GM21619 (cell line): Measurements from ENCODE around the gene AARS1.
"Not testable (repeated sequence)": the region's sequence is repeated elsewhere in the genome, so short reads cannot be mapped to it uniquely, and the experiment has no call there.

Source experiments
- ATAC-seq: cut with Tn5 transposase; IDR thresholded peaks from one replicate; pipeline ENCODE4 v1.9.1; 2021; ENCODE audit not compliant: unreplicated experiment

The AARS1 gene

GRCh38 chr16:70289229-70290094 lies at the start of gene AARS1:
TSS of gene AARS1 (minus strand) at chr16:70289506. CDS start at chr16:70282763, 6,743 bp downstream.
- ATAC-seq: peak; percentile 95

DNA sequence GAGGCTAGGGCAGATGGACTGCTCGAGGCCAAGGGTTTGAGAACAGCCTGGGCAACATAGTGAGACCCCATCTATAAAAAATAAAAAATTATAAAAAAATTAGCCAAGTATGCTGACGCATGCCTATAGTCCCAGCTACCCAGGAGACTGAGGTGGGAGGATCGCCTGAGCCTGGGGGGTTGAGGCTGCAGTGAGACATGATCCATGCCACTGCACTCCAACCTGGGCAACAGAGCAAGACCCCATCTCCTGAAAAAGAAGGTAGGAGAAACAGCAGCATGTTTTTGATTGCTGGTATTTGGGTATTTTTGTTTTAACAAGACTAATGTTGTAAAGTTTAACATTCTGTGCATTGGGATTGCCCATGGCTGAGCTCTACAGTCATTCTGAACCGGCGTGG lies 48.5 kb upstream of the AARS1 start:
- ATAC-seq: no peak

GRCh38 chr16:70332728-70333127 lies 43.4 kb upstream of the AARS1 start:
- not testable (repeated sequence) for ATAC-seq

GRCh38 chr16:70331588-70332358 lies 42.5 kb upstream of the AARS1 start:
- no peak for ATAC-seq

DNA sequence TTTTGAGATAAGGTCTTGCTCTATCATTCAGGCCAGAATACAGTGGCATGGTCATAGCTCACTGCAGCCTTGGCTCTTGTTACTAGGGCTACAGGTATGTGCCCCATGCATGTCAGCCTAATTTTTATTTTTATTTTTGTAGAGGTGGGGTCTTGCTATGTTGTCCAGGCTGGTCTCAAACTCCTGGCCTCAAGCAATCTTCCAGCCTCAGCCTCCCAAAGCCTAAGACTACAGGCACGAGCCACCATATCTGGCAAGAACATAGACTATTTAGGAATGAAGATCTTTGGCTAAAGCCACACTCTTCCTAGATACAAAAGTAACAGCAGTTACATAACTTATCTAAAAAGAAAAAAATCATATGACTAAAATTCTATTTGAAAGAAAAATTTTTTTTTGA lies 41.8 kb upstream of the AARS1 start:
- ATAC-seq: no peak

DNA sequence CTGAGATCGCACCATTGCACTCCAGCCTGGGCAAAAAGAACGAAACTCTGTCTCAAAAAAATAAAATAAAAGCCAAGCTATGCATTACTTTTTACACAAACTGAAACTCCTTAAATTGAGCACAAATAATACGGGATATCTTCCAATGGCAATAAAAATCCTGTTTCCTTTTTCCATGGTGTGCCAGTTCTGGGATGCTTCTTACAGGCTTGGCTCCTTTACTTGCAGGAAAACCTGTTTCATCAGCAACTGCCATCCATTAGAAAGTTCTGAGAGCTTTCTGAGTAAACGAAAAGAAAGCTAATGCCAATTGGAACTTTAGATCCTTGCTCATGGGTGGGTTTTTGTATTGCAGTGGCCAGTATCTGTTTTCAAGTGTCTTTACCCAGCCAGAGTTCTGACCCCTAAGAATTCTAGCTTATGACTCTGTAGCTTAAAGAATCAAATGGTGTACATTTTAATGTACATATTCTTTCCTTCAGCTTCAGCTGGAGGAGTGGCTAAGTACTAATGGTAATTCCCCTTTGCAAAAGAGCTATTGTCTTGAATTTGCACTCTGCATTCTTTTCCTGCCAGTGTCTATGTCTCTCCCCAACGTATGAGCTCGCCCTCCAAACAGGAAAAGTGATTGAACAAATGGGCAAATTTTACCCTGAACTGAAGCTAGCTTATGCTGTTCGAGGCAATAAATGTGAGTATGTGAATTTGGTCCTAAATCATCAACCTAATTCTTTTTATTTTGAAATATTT lies 35.9 kb upstream of the AARS1 start:
- no peak for ATAC-seq

GRCh38 chr16:70320121-70320520 lies 30.8 kb upstream of the AARS1 start:
- ATAC-seq: no peak

GRCh38 chr16:70307726-70308125 lies 18.4 kb upstream of the AARS1 start:
- not testable (repeated sequence) for ATAC-seq

GRCh38 chr16:70306880-70307279 lies 17.6 kb upstream of the AARS1 start:
- no peak for ATAC-seq

- no peak for ATAC-seq
Observed at GRCh38 chr16:70304892-70305448, 15.7 kb upstream of the AARS1 start.

DNA sequence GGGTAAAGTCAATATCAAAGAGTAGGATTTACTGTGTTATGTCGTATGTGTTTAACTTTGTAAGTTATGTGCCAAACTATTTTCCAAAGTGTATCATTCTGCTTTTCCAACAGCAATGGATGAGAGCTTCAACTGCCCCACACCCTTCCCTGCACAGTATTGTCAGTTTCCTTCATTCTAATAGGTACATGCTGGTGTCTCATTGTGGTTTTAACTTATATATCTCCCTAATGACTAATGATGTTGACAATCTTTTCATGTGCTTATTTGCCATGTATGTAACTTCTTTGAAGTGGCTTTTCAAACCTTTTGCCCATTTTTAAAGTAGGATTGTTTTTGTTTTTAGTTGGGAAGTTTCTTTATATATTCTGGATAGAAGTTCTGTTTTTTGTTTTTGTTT lies 13.4 kb upstream of the AARS1 start:
- ATAC-seq: no peak

GRCh38 chr16:70301121-70301520 lies 11.8 kb upstream of the AARS1 start:
- no peak for ATAC-seq

- peak; percentile 84 for ATAC-seq
Observed at GRCh38 chr16:70298988-70299938, 10.0 kb upstream of the AARS1 start, which contains the start of gene DDX19B. TSS of gene DDX19B (plus strand) at chr16:70299186. CDS start at chr16:70299298, 112 bp downstream.

- no peak for ATAC-seq
Observed at GRCh38 chr16:70295634-70296033, 6.3 kb upstream of the AARS1 start.

DNA sequence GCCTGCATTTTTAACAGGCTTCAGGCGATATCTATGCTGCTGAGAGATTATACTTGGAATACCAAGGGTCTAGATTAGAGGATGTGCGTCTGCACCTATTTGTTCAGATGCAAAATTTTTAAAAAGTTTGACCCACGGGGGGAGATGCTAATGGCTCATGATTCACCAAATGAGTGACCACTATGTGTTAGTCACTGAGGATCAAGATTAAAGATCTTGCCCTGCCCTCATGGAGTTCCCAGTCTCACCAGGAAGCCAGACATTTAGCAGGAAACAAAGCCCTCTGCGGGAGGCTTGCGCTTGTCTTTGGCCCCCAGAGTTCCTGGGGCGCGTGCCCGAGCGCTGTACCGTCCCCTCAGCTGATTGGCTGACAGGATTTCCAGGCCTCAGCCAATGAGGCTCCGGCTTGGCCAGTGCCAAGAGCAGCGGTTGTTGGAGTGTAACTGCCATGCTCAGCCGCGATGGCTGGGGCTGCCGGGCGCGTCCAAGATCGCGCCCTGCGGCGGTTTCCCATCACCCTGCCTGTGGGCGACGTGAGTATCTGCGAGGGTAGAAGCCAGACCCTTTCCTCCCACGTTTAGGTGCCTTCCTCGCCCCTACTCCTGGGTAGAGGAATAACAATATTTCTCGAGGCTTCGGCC lies 5.2 kb upstream of the AARS1 start:
- no peak for ATAC-seq

- ATAC-seq: not testable (repeated sequence)
Observed at GRCh38 chr16:70292148-70292547, 2.8 kb upstream of the AARS1 start.

DNA sequence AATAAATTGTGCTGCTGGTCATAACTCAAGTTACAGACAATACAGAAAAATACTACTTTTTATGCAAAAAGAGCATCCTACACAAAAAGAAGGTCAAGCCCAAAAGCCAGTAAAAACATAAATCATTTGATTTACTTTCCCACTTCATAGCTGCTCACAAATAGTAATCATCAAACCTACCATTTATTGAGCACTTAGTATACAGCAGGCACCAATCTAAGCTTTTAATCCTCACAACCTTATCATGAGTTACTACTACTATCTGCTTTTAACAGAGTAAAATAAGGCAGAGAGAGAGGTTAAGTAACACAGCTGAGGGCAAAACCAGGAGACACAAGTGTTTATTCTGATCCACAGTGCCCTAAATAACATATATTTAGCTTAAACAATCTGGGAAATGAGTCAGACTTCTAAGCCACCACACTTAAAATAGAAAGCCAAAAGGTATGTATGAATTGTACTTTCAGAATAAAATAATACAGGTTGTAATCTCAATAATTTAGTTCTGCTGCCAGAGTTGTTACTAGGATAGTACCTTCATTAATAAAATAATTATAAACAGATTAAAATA lies 1.7 kb upstream of the AARS1 start:
- no peak for ATAC-seq

DNA sequence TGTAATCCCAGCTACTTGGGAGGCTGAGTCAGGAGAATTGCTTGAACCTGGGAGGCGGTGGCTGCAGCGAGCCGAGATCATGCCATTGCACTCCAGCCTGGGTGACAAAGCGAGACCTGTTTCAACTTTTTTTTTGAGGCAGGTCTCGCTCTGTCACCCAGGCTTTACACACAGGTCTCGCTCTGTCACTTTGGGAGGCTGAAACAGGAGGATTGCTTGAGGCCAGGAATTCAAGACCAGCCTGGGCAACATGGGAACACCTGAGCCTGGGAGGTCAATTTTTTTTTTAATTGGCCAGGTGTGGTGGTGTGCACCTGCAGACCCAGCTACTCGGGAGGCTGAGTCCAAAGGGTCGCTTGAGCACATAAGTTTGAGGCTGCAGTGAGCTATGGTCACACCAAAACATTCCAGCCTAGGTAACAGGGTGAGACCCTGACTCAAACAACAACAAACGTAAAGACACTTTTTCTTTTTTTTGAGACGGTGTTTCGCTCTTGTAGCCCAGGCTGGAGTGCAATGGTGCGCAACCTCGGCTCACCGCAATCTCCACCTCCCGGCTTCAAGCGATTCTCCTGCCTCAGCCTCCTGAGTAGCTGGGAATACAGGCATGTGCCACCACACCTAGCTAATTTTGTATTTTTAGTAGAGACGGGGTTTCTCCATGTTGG lies 1.9 kb downstream of the AARS1 start:
- not testable (repeated sequence) for ATAC-seq
